GM19395 (cell line): ENCODE measurements around the gene ZNF236.

ENCODE experiments used
- ATAC-seq: cut with Tn5 transposase; IDR thresholded peaks from one replicate; pipeline ENCODE4 v1.9.1; 2021; ENCODE audit warnings: mild to moderate bottlenecking, moderate library complexity; ENCODE audit not compliant: unreplicated experiment

ZNF236 gene

GRCh38 chr18:76821356-76821874 is 942 bp upstream of the ZNF236 start:
- peak; percentile 17 for ATAC-seq

- ATAC-seq: peak; percentile 51
Observed at GRCh38 chr18:76821875-76822505, 367 bp upstream of the ZNF236 start.

- peak; percentile 6 for ATAC-seq
Observed at GRCh38 chr18:76823161-76823538, 793 bp downstream of the ZNF236 start.

- ATAC-seq: peak; percentile 9
Observed at GRCh38 chr18:76823587-76824011, 1.2 kb downstream of the ZNF236 start.

- no peak for ATAC-seq
Observed at GRCh38 chr18:76824145-76824676, 1.9 kb downstream of the ZNF236 start.

GRCh38 chr18:76824754-76825153 is 2.4 kb downstream of the ZNF236 start:
- ATAC-seq: no peak

GRCh38 chr18:76827205-76828200 is 5.1 kb downstream of the ZNF236 start:
- no peak for ATAC-seq

GRCh38 chr18:76834379-76834778 is 12.0 kb downstream of the ZNF236 start:
- no peak for ATAC-seq

GRCh38 chr18:76835380-76835779 is 13.0 kb downstream of the ZNF236 start:
- ATAC-seq: no peak

GRCh38 chr18:76837071-76837470 is 14.7 kb downstream of the ZNF236 start:
- no peak for ATAC-seq

- ATAC-seq: no peak
Observed at GRCh38 chr18:76838182-76838581, 15.8 kb downstream of the ZNF236 start.

- no peak for ATAC-seq
Observed at GRCh38 chr18:76839086-76839794, 16.9 kb downstream of the ZNF236 start.

- ATAC-seq: no peak
Observed at GRCh38 chr18:76842837-76843530, 20.6 kb downstream of the ZNF236 start.

GRCh38 chr18:76844144-76844543 is 21.8 kb downstream of the ZNF236 start:
- ATAC-seq: no peak

- ATAC-seq: no peak
Observed at GRCh38 chr18:76844742-76845477, 22.6 kb downstream of the ZNF236 start.

- no peak for ATAC-seq
Observed at GRCh38 chr18:76846217-76846616, 23.9 kb downstream of the ZNF236 start.

- no peak for ATAC-seq
Observed at GRCh38 chr18:76847916-76848315, 25.6 kb downstream of the ZNF236 start.

- peak; percentile 66 for ATAC-seq
Observed at GRCh38 chr18:76850112-76850511, 27.8 kb downstream of the ZNF236 start.

- no peak for ATAC-seq
Observed at GRCh38 chr18:76855594-76855993, 33.2 kb downstream of the ZNF236 start.

GRCh38 chr18:76857476-76857875 is 35.1 kb downstream of the ZNF236 start:
- ATAC-seq: no peak
